ENCODE measurements around the gene HCK.

GRCh38 chr20:32040142-32040953, 11.7 kb upstream of the HCK start:
- TF ChIP-seq CTCF (IDR thresholded peaks at IDR 0.05) (no peak), POLR2A (IDR thresholded peaks at IDR 0.05) (no peak), EP300 (IDR thresholded peaks at IDR 0.05) (no peak)

All from gastroesophageal sphincter (tissue), 3 donors.